ENCODE data around the gene GAL3ST3. TPM values are rescaled to one million over a fixed set of nuclear protein-coding genes. Genes with fewer than 3 reads are reported as not detected.
"Not testable (repeated sequence)": the region's sequence is repeated elsewhere in the genome, so short reads cannot be mapped to it uniquely, and the experiment has no call there.

The GAL3ST3 gene
- total RNA-seq, 1 donor from 2014 or later, result 0.34 TPM

- no peak overlapping the region for H3K27ac Mint-ChIP-seq
- H3K4me1 Mint-ChIP-seq (ENCODE audit: low read depth), result no peaks in the 10 kb centered on the region
- H3K9me3 Mint-ChIP-seq, result no peaks in the 10 kb centered on the region
- no peaks in the 10 kb centered on the region for H3K36me3 Mint-ChIP-seq (ENCODE audit: low read depth)
- H3K27me3 Mint-ChIP-seq (ENCODE audit: insufficient read depth), result peaks cover 8% of the 10 kb centered on the region
- no peak for DNase-seq (ENCODE audit: low spot score)
- H3K4me3 Mint-ChIP-seq, result no peak overlapping the region
- intact Hi-C loops (cut with micrococcal nuclease), result no loop called here
Measured at GRCh38 chr11:66032957-66033735, 15.8 kb downstream of the GAL3ST3 start.

DNA sequence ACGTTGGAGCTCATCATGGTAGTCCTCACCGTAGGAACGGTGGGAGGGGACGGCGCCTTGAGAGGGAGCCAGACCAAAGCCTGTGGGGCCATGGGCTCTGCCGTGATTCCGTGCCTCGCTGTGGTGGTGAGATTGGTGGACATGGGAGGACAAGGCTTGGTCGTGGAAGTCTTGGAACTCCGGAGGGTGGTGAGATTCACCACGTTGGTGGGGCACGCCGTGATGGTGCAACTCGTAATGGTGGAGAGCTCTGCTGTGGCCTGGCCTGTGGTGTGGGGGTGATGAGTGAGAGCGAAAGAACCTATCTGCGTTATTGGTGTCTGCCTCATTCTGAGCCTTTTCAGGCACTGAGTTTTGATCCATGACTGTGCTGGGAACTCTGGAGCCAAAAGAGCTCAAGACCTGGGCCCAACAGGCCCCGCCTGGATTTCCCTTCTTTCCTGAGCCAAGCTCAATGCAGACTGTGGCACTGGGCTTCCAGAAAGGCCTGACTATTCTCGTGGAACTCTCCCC, 22.9 kb downstream of the GAL3ST3 start, which contains the start of gene CATSPER1:
Gene CATSPER1, minus strand, starts transcription at position 463 of the 513 bp plus-strand sequence. Its CDS starts 100 bp downstream, at position 363.
- peaks cover 6% of the 10 kb centered on the region for H3K4me1 Mint-ChIP-seq (ENCODE audit: low read depth)
- peaks cover 13% of the 10 kb centered on the region for H3K27me3 Mint-ChIP-seq (ENCODE audit: insufficient read depth)
- no peaks in the 10 kb centered on the region for H3K36me3 Mint-ChIP-seq (ENCODE audit: low read depth)
- H3K27ac Mint-ChIP-seq, result no peak within 1 kb of the TSS
- intact Hi-C loops (cut with micrococcal nuclease), result no loop called here
- H3K9me3 Mint-ChIP-seq, result no peaks in the 10 kb centered on the region
- no peak within 1 kb of the TSS for H3K4me3 Mint-ChIP-seq
- DNase-seq (ENCODE audit: low spot score), result no peak

GRCh38 chr11:66023186-66023440, 25.8 kb downstream of the GAL3ST3 start:
- H3K27ac Mint-ChIP-seq; H3K36me3 Mint-ChIP-seq (ENCODE audit: low read depth); H3K4me1 Mint-ChIP-seq (ENCODE audit: low read depth); DNase-seq (ENCODE audit: low spot score); H3K4me3 Mint-ChIP-seq; H3K27me3 Mint-ChIP-seq (ENCODE audit: insufficient read depth); H3K9me3 Mint-ChIP-seq; intact Hi-C loops (cut with micrococcal nuclease): not testable (repeated sequence)

- DNase-seq (ENCODE audit: low spot score), result peak; percentile 73
- Mint-ChIP-seq H3K4me3 (peak overlapping the region; percentile 12), H3K27ac (no peak overlapping the region), H3K9me3 (no peaks in the 10 kb centered on the region), H3K27me3 (ENCODE audit: insufficient read depth) (peaks cover 8% of the 10 kb centered on the region), H3K36me3 (ENCODE audit: low read depth) (no peaks in the 10 kb centered on the region), H3K4me1 (ENCODE audit: low read depth) (peaks cover 8% of the 10 kb centered on the region)
- intact Hi-C loops (cut with micrococcal nuclease), result loop anchor here (1.0 kb wide), 3 partner anchors 20 to 33 kb away; partner anchors contain the start of genes BANF1 and EIF1AD
Measured at GRCh38 chr11:66022401-66023185, 26.4 kb downstream of the GAL3ST3 start.

DNA sequence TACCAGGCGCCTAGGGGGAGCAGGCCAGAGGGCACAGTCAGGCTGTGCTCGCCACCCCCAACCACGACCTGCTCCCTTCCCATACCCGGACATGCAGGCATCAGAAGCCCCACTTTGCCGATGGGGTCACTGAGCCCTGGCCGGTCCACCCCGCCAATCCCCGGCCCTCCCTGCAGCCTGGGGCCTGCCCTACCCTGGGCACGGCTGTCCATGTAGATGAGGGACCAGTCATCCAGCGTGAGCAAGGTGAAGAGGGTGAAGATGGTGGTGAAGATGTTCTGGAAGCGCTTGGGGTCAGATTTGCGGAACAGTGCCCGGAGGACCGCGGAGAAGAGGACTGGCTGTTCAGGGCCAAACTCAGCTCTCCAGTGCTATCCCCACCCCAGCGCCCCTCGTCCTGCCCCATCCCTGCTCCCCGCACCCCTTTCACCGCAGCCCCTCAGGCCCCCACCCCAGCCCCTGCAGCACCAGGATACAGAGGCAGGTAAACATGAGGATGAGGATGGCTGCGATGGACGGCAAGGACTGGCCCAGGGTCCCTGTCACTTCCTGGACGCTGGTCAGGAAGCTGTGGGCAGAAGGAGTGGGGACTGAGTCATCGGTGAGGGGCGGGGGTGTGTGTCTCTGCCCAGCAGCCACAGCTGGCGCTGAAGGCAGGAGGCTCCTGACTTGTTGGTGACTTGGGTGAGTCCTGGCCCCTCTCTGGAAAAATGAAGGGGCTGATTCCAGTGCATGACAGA, 28.2 kb downstream of the GAL3ST3 start:
- intact Hi-C loops (cut with micrococcal nuclease), result no loop called here
- H3K4me3 Mint-ChIP-seq, result peak overlapping the region; percentile 5
- peaks cover 8% of the 10 kb centered on the region for H3K27me3 Mint-ChIP-seq (ENCODE audit: insufficient read depth)
- H3K27ac Mint-ChIP-seq, result peak overlapping the region; percentile 61
- H3K36me3 Mint-ChIP-seq (ENCODE audit: low read depth), result no peaks in the 10 kb centered on the region
- no peaks in the 10 kb centered on the region for H3K9me3 Mint-ChIP-seq
- H3K4me1 Mint-ChIP-seq (ENCODE audit: low read depth), result peaks cover 13% of the 10 kb centered on the region
- DNase-seq (ENCODE audit: low spot score), result no peak

- Mint-ChIP-seq H3K9me3 (no peaks in the 10 kb centered on the region), H3K4me3 (no peak overlapping the region), H3K27ac (no peak overlapping the region), H3K27me3 (ENCODE audit: insufficient read depth) (peaks cover 8% of the 10 kb centered on the region), H3K36me3 (ENCODE audit: low read depth) (no peaks in the 10 kb centered on the region), H3K4me1 (ENCODE audit: low read depth) (peaks cover 13% of the 10 kb centered on the region)
- intact Hi-C loops (cut with micrococcal nuclease), result no loop called here
- DNase-seq (ENCODE audit: low spot score), result no peak
Measured at GRCh38 chr11:66020212-66020611, 28.7 kb downstream of the GAL3ST3 start.

DNA sequence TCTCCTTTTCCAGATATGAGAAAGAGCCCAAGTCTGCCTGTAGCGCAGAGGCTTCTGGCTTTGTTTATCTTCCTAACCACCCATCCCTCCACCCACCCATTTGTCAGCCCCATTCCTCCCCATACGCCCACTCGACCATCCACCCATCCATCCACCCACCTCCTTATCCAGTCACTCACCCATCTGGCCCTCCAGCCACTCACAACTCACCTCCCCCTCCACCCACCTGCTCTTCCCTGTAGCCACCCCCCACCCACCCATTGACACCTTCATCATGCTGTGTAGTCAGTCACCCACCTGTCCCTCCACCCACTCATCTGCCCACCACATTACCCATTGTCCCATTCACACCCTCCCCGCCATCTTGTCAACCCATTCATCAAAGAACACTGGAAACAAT, 31.6 kb downstream of the GAL3ST3 start:
- H3K27me3 Mint-ChIP-seq (ENCODE audit: insufficient read depth), result peaks cover 10% of the 10 kb centered on the region
- intact Hi-C loops (cut with micrococcal nuclease), result no loop called here
- H3K4me3 Mint-ChIP-seq, result no peak overlapping the region
- H3K4me1 Mint-ChIP-seq (ENCODE audit: low read depth), result peaks cover 8% of the 10 kb centered on the region
- no peaks in the 10 kb centered on the region for H3K9me3 Mint-ChIP-seq
- H3K36me3 Mint-ChIP-seq (ENCODE audit: low read depth), result no peaks in the 10 kb centered on the region
- peak overlapping the region; percentile 70 for H3K27ac Mint-ChIP-seq
- DNase-seq (ENCODE audit: low spot score), result no peak

DNA sequence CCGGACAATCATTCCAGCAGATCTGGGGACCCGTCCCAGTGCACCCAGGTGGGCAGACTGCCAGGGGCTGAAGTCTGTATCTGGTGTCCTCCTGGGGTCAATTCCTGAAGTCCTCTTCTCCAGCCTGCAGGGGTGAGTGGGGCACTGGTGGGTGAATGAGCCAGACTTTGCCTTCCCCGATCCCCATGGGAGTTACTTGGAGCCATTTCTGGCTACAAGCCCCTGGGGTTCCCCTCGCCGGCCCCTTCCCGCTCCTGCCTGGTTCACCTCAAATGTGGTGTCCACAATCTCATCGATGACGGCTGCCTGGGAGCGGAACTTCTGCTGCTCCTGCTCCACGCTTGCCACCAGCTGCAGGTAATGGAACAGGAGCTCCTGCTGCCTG, 32.2 kb downstream of the GAL3ST3 start:
- H3K4me3 Mint-ChIP-seq, result no peak overlapping the region
- H3K27ac Mint-ChIP-seq, result no peak overlapping the region
- H3K36me3 Mint-ChIP-seq (ENCODE audit: low read depth), result no peaks in the 10 kb centered on the region
- no peaks in the 10 kb centered on the region for H3K9me3 Mint-ChIP-seq
- intact Hi-C loops (cut with micrococcal nuclease), result no loop called here
- DNase-seq (ENCODE audit: low spot score), result no peak
- peaks cover 8% of the 10 kb centered on the region for H3K4me1 Mint-ChIP-seq (ENCODE audit: low read depth)
- H3K27me3 Mint-ChIP-seq (ENCODE audit: insufficient read depth), result peaks cover 10% of the 10 kb centered on the region

GRCh38 chr11:66015936-66016792, 32.8 kb downstream of the GAL3ST3 start:
- Mint-ChIP-seq H3K27me3 (ENCODE audit: insufficient read depth) (peaks cover 13% of the 10 kb centered on the region), H3K9me3 (no peaks in the 10 kb centered on the region), H3K4me1 (ENCODE audit: low read depth) (peaks cover 8% of the 10 kb centered on the region), H3K36me3 (ENCODE audit: low read depth) (no peaks in the 10 kb centered on the region), H3K4me3 (no peak overlapping the region), H3K27ac (no peak overlapping the region)
- intact Hi-C loops (cut with micrococcal nuclease), result no loop called here
- DNase-seq (ENCODE audit: low spot score), result no peak

DNA sequence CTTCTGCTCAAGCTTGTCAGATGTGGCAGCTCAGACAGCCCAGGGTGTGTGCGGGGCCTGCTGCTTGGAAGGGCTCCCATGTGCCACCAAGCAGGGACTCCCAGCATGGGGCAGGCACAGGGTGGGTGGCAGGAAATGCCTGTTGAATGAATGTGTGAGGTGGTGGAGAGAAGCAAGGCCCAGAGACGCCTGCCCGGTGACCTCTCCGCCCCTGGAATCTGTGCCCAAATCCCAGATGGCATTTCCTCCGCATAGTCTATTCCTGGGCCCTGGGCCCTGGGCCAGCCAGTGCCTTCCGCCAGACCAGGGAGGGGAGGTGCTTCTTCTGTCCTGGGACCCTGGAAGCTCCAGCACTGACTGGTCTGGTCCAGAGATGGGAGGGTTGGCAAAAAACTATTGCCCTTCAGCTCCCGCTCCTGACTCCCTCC, 33.5 kb downstream of the GAL3ST3 start:
- DNase-seq (ENCODE audit: low spot score), result no peak
- no peaks in the 10 kb centered on the region for H3K36me3 Mint-ChIP-seq (ENCODE audit: low read depth)
- intact Hi-C loops (cut with micrococcal nuclease), result no loop called here
- H3K9me3 Mint-ChIP-seq, result no peaks in the 10 kb centered on the region
- H3K27me3 Mint-ChIP-seq (ENCODE audit: insufficient read depth), result peaks cover 16% of the 10 kb centered on the region
- H3K27ac Mint-ChIP-seq, result no peak overlapping the region
- H3K4me3 Mint-ChIP-seq, result no peak overlapping the region
- peaks cover 8% of the 10 kb centered on the region for H3K4me1 Mint-ChIP-seq (ENCODE audit: low read depth)

DNA sequence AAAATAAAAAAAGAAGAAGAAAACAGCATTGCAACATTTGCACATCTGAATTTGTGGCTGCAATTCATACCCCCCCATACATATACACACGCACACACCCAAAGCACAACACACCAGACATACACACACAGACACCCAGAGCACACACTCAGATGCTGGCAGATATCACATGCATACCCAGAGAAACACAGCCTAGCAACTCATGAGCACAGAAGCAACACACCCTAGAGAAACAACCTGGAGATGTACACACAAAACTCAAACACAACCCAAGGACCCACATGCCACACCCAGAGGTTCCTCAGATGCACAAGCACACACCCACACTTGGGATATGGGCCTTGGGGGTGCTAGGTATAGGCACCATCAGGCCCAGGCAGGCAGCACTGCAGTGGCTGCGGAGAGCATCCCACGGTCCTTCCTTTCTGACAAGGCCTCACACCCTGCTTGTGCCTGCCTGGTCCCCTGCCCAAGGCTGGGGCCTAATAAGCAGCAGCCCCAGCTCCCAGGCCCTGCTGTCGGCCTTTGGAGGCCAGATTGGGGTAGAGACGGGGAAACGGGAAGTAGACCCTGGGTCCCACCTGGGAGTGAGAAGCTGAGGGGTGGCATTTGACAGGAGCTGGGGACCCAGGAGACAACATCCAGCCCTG, 34.0 kb downstream of the GAL3ST3 start:
- H3K27ac Mint-ChIP-seq, result no peak overlapping the region
- no peaks in the 10 kb centered on the region for H3K36me3 Mint-ChIP-seq (ENCODE audit: low read depth)
- peaks cover 13% of the 10 kb centered on the region for H3K4me1 Mint-ChIP-seq (ENCODE audit: low read depth)
- H3K4me3 Mint-ChIP-seq, result no peak overlapping the region
- intact Hi-C loops (cut with micrococcal nuclease), result no loop called here
- DNase-seq (ENCODE audit: low spot score), result no peak
- peaks cover 21% of the 10 kb centered on the region for H3K27me3 Mint-ChIP-seq (ENCODE audit: insufficient read depth)
- no peaks in the 10 kb centered on the region for H3K9me3 Mint-ChIP-seq

GRCh38 chr11:66013762-66014100, 35.2 kb downstream of the GAL3ST3 start:
- intact Hi-C loops (cut with micrococcal nuclease), result no loop called here
- Mint-ChIP-seq H3K27ac (no peak overlapping the region), H3K27me3 (ENCODE audit: insufficient read depth) (peaks cover 21% of the 10 kb centered on the region), H3K36me3 (ENCODE audit: low read depth) (no peaks in the 10 kb centered on the region), H3K4me1 (ENCODE audit: low read depth) (peaks cover 13% of the 10 kb centered on the region), H3K4me3 (no peak overlapping the region), H3K9me3 (no peaks in the 10 kb centered on the region)
- DNase-seq (ENCODE audit: low spot score), result no peak

All from activated T-helper 1 cell treated with anti-CD3 and anti-CD28 coated beads, Interleukin-12 subunit alpha, Interleukin-12 subunit beta, Interleukin-2, Interleukin-4 antibody, amounts not matched to agents 30 ng/mL and 10 ng/mL and 1 ng/mL, durations not matched to agents 14 hours and 24 hours and 36 hours (primary cell).